ENCODE measurements around the gene HRH4. TPM values are rescaled to one million over a fixed set of nuclear protein-coding genes. Genes with fewer than 3 reads are reported as not detected.

HRH4 gene
- total and polyA plus RNA-seq, 10 of the 15 experiments (the other 5 are each of a cell fraction or from before 2014, with no cell fraction given), result not detected

- CTCF ChIA-PET, result interaction anchor here (0.7 to 1.3 kb wide), 2 partner anchors 60 to 85 kb away, joined by 3 read pairs; no protein-coding TSS in a partner anchor
- intact Hi-C loops (cut with micrococcal nuclease; ENCODE audit: unreplicated experiment) (no loop called here), in situ Hi-C loops (cut with MboI) (no loop called here)
- no peak for TF ChIP-seq MTA2 (IDR thresholded peaks at IDR 0.05; ENCODE audit: low read depth)
- TF ChIP-seq STAT1 (conservative IDR thresholded peaks at IDR 0.05), result no peak
- no peak for TF ChIP-seq EP300 (IDR thresholded peaks at IDR 0.05; ENCODE audit: borderline replicate concordance in 1 of 2, control insufficient read depth in 1 of 2, low read depth in 2 of 2, low read length in 2 of 2)
- TF ChIP-seq RELB (IDR thresholded peaks at IDR 0.05; ENCODE audit: low read depth), result no peak
- no peak for TF ChIP-seq MEF2A (IDR thresholded peaks at IDR 0.05; ENCODE audit: insufficient read depth, low read depth, low read length)
- TF ChIP-seq TCF12 (IDR thresholded peaks at IDR 0.05; ENCODE audit: low read depth, low read length), result no peak
- TF ChIP-seq BCL11A (IDR thresholded peaks at IDR 0.05; ENCODE audit: low read depth, low read length), result no peak
- TF ChIP-seq SUPT20H (IDR thresholded peaks at IDR 0.05; ENCODE audit: borderline replicate concordance, control insufficient read depth, low read depth, low read length), result no peak
- TF ChIP-seq, protein P1, sequence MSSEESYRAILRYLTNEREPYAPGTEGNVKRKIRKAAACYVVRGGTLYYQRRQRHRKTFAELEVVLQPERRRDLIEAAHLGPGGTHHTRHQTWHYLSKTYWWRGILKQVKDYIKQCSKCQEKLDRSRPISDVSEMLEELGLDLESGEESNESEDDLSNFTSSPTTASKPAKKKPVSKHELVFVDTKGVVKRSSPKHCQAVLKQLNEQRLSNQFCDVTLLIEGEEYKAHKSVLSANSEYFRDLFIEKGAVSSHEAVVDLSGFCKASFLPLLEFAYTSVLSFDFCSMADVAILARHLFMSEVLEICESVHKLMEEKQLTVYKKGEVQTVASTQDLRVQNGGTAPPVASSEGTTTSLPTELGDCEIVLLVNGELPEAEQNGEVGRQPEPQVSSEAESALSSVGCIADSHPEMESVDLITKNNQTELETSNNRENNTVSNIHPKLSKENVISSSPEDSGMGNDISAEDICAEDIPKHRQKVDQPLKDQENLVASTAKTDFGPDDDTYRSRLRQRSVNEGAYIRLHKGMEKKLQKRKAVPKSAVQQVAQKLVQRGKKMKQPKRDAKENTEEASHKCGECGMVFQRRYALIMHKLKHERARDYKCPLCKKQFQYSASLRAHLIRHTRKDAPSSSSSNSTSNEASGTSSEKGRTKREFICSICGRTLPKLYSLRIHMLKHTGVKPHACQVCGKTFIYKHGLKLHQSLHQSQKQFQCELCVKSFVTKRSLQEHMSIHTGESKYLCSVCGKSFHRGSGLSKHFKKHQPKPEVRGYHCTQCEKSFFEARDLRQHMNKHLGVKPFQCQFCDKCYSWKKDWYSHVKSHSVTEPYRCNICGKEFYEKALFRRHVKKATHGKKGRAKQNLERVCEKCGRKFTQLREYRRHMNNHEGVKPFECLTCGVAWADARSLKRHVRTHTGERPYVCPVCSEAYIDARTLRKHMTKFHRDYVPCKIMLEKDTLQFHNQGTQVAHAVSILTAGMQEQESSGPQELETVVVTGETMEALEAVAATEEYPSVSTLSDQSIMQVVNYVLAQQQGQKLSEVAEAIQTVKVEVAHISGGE (CRISPR knock-in tag; IDR thresholded peaks at IDR 0.05), result no peak
- no peak for TF ChIP-seq RBBP5 (conservative IDR thresholded peaks at IDR 0.05)
- SMC1A ChIA-PET (ENCODE audit: uncharacterized antibody, unreplicated experiment), result interaction anchor here (1.0 kb wide), 1 partner anchor 70 kb away, joined by 3 read pairs; no protein-coding TSS in a partner anchor
- ATAC-seq (no peak), FAIRE-seq (no peak), DNase-seq (ENCODE audit: low read depth, low spot score) (no peak)
- H3K4me1 ChIP-seq (ENCODE audit: control insufficient read depth, insufficient read depth, low read length), result peaks cover 6% of the 10 kb centered on the region; the same call in 1 of the 2 replicates
- H3K27ac ChIP-seq (ENCODE audit: control insufficient read depth, insufficient read depth), result no peak overlapping the region
- H2AFZ ChIP-seq (ENCODE audit: control insufficient read depth, low read depth, low read length), result no peak overlapping the region
- H3K27me3 ChIP-seq (replicated peaks in 1 of 2; ENCODE audit: control insufficient read depth in 2 of 2, insufficient read depth in 2 of 2, low read length in 1 of 2), result no peaks in the 10 kb centered on the region; a peak in 1 of 4 replicates
- H3K9ac ChIP-seq (ENCODE audit: control insufficient read depth, insufficient read depth, low read length), result no peak overlapping the region
- no TSS peak for BruUV-seq (replicated peaks)
- no peaks in the 10 kb centered on the region for H3K36me3 ChIP-seq (ENCODE audit: control insufficient read depth in 2 of 2, insufficient read depth in 2 of 2, low read length in 1 of 2)
- RAD21 ChIA-PET (ENCODE audit: unreplicated experiment), result no interaction called here
- H3K79me2 ChIP-seq (ENCODE audit: control insufficient read depth, insufficient read depth, low read length), result no peaks in the 10 kb centered on the region
- H4K20me1 ChIP-seq (ENCODE audit: control insufficient read depth, insufficient read depth), result no peaks in the 10 kb centered on the region
- POLR2A ChIA-PET, result no interaction called here
- WGBS (ENCODE audit: insufficient coverage, insufficient replicate concordance, low lambda C conversion rate, missing lambda C conversion rate), result 80% methylated on average over 4 of the region's 4 CpGs
- peaks cover 8% of the 10 kb centered on the region; the same call in 2 of the 3 replicates for H3K9me3 ChIP-seq (replicated peaks; ENCODE audit: control insufficient read depth, insufficient read depth, low read length)
- no peak overlapping the region for H3K4me2 ChIP-seq (ENCODE audit: control insufficient read depth, insufficient read depth)
- H3K4me3 ChIP-seq, result no peak overlapping the region
These were observed 31.2 kb upstream of the HRH4 start for GRCh38 chr18:24429188-24429587.

Measured in GM12878 (cell line).